HG02798 (cell line): ENCODE measurements around the gene ROPN1B.
"Not testable (repeated sequence)": the region's sequence is repeated elsewhere in the genome, so short reads cannot be mapped to it uniquely, and the experiment has no call there.

Source experiments
- ATAC-seq: cut with Tn5 transposase; IDR thresholded peaks from one replicate; pipeline ENCODE4 v1.9.1; 2021; ENCODE audit warnings: mild to moderate bottlenecking; ENCODE audit not compliant: unreplicated experiment, poor library complexity

Gene ROPN1B

GRCh38 chr3:125968701-125969592 lies at the start of gene ROPN1B:
Gene ROPN1B (plus strand): TSS chr3:125969178. CDS start chr3:125972055, 2,877 bp downstream.
- not testable (repeated sequence) for ATAC-seq

GRCh38 chr3:125920191-125920590 lies 48.8 kb upstream of the ROPN1B start:
- ATAC-seq = not testable (repeated sequence)

- ATAC-seq = not testable (repeated sequence)
These were observed 48.2 kb upstream of the ROPN1B start for GRCh38 chr3:125920751-125921279.

- not testable (repeated sequence) for ATAC-seq
These were observed 47.3 kb upstream of the ROPN1B start for GRCh38 chr3:125921712-125922111.

- not testable (repeated sequence) for ATAC-seq
These were observed 45.5 kb upstream of the ROPN1B start for GRCh38 chr3:125923324-125924115.

- ATAC-seq = not testable (repeated sequence)
These were observed 44.7 kb upstream of the ROPN1B start for GRCh38 chr3:125924276-125924675.

- not testable (repeated sequence) for ATAC-seq
These were observed 43.3 kb upstream of the ROPN1B start for GRCh38 chr3:125925727-125926126.

- not testable (repeated sequence) for ATAC-seq
These were observed 40.0 kb upstream of the ROPN1B start for GRCh38 chr3:125928771-125929545.

GRCh38 chr3:125929765-125930164 lies 39.2 kb upstream of the ROPN1B start:
- not testable (repeated sequence) for ATAC-seq

- not testable (repeated sequence) for ATAC-seq
These were observed 37.6 kb upstream of the ROPN1B start for GRCh38 chr3:125931355-125931880.

- ATAC-seq = not testable (repeated sequence)
These were observed 35.4 kb upstream of the ROPN1B start for GRCh38 chr3:125933397-125934173.

GRCh38 chr3:125935252-125935874 lies 33.6 kb upstream of the ROPN1B start:
- ATAC-seq = not testable (repeated sequence)

- ATAC-seq = not testable (repeated sequence)
These were observed 32.7 kb upstream of the ROPN1B start for GRCh38 chr3:125936210-125936815.

GRCh38 chr3:125936891-125937290 lies 32.1 kb upstream of the ROPN1B start:
- ATAC-seq = not testable (repeated sequence)

- not testable (repeated sequence) for ATAC-seq
These were observed 21.2 kb upstream of the ROPN1B start for GRCh38 chr3:125947806-125948205.

- ATAC-seq = not testable (repeated sequence)
These were observed 20.1 kb upstream of the ROPN1B start for GRCh38 chr3:125948901-125949300.

GRCh38 chr3:125951176-125951575 lies 17.8 kb upstream of the ROPN1B start:
- ATAC-seq = not testable (repeated sequence)

- not testable (repeated sequence) for ATAC-seq
These were observed 12.0 kb upstream of the ROPN1B start for GRCh38 chr3:125957020-125957419.
